ENCODE data around the gene BCL2L15. TPM values are rescaled to one million over a fixed set of nuclear protein-coding genes. Genes with fewer than 3 reads are reported as not detected.
"Not testable (repeated sequence)": the region's sequence is repeated elsewhere in the genome, so short reads cannot be mapped to it uniquely, and the experiment has no call there.

Gene BCL2L15
- total and polyA plus RNA-seq, 8 donors: 0.91 to 2.7 (median 1.4) TPM

- DNase-seq (no peak), ATAC-seq (no peak)
- H3K27ac ChIP-seq: no peak overlapping the region
- H3K27me3 ChIP-seq: no peaks in the 10 kb centered on the region
- no peak overlapping the region for H3K4me3 ChIP-seq
- peaks cover 0 to 39% of the 10 kb centered on the region in 2 donors for H3K4me1 ChIP-seq
- intact Hi-C loops (cut with DNase I): no loop called here
- no peaks in the 10 kb centered on the region for H3K36me3 ChIP-seq
- no peak for TF ChIP-seq CTCF (IDR thresholded peaks at IDR 0.05)
- H3K9me3 ChIP-seq: no peaks in the 10 kb centered on the region
These were observed 31.6 kb downstream of the BCL2L15 start for GRCh38 chr1:113855630-113856400.

- Histone ChIP-seq H3K27me3 (no peaks in the 10 kb centered on the region), H3K4me1 (peaks cover 0 to 30% of the 10 kb centered on the region in 2 donors), H3K4me3 (no peak overlapping the region), H3K36me3 (no peaks in the 10 kb centered on the region), H3K27ac (no peak overlapping the region), H3K9me3 (no peaks in the 10 kb centered on the region)
- ATAC-seq (no peak), DNase-seq (no peak)
- intact Hi-C loops (cut with DNase I): no loop called here
- no peak for TF ChIP-seq CTCF (IDR thresholded peaks at IDR 0.05)
These were observed 33.1 kb downstream of the BCL2L15 start for GRCh38 chr1:113854234-113854633.

- peaks cover 0 to 22% of the 10 kb centered on the region in 2 donors for H3K4me1 ChIP-seq
- ATAC-seq; DNase-seq; intact Hi-C loops (cut with DNase I); H3K4me3 ChIP-seq; H3K27me3 ChIP-seq; H3K36me3 ChIP-seq; H3K9me3 ChIP-seq; H3K27ac ChIP-seq: not testable (repeated sequence)
These were observed 34.7 kb downstream of the BCL2L15 start for GRCh38 chr1:113852694-113853093.

GRCh38 chr1:113850127-113850796 lies 37.1 kb downstream of the BCL2L15 start:
- H3K27me3 ChIP-seq: no peaks in the 10 kb centered on the region
- peaks cover 0 to 9% of the 10 kb centered on the region in 2 donors for H3K4me1 ChIP-seq
- no peaks in the 10 kb centered on the region for H3K36me3 ChIP-seq
- H3K9me3 ChIP-seq: no peaks in the 10 kb centered on the region
- intact Hi-C loops (cut with DNase I): no loop called here
- no peak for TF ChIP-seq CTCF (IDR thresholded peaks at IDR 0.05)
- H3K4me3 ChIP-seq: no peak overlapping the region
- ATAC-seq (no peak), DNase-seq (no peak)
- peak overlapping the region in 1 of 2 donors; percentile 1 for H3K27ac ChIP-seq

GRCh38 chr1:113849072-113849471 lies 38.3 kb downstream of the BCL2L15 start:
- intact Hi-C loops (cut with DNase I): loop anchor here in 1 of 2 donors (5.0 kb wide), 1 partner anchor 53 kb away; the partner anchor contains the start of gene AP4B1
- Histone ChIP-seq H3K27me3 (no peaks in the 10 kb centered on the region), H3K4me3 (no peak overlapping the region), H3K36me3 (no peaks in the 10 kb centered on the region), H3K27ac (no peak overlapping the region), H3K9me3 (no peaks in the 10 kb centered on the region), H3K4me1 (peaks cover 0 to 9% of the 10 kb centered on the region in 2 donors)
- no peak for ATAC-seq
- no peak for DNase-seq
- TF ChIP-seq CTCF (IDR thresholded peaks at IDR 0.05): no peak
